Gastrocnemius medialis (tissue), 4 donors: Measurements from ENCODE around the gene PODN. TPM values are rescaled to one million over a fixed set of nuclear protein-coding genes. Genes with fewer than 3 reads are reported as not detected.

Experiments used
- ATAC-seq, 2 donors: fragments of 150-250 bp; one replicate each; pipeline ENCODE4 v1.9.1; 2016
- DNase-seq, 2 donors: peaks; one replicate each; pipeline ENCODE4 v3.0.0-alpha.2; 2019
- H3K27ac ChIP-seq, 4 donors: fragments of 200-600 bp; sonication (generic); 1 replicate in 1 of 4; 2 replicates in 3 of 4; pipeline ENCODE4 v1.5.1; 2016 to 2018; ENCODE audit warnings: mild to moderate bottlenecking in 2 of 4, moderate library complexity in 1 of 4
- H3K27me3 ChIP-seq, 3 donors: fragments of 200-600 bp; sonication (generic) in 2 of 3; 1 replicate in 1 of 3; 2 replicates in 2 of 3; pipeline versions ENCODE4 v1.5.1 to v1.6.0; 2016 to 2019; ENCODE audit warnings: mild to moderate bottlenecking in 1 of 3, moderate library complexity in 1 of 3
- H3K36me3 ChIP-seq, 2 donors: fragments of 200-600 bp; sonication (generic) in 1 of 2; one replicate each; pipeline ENCODE4 v1.5.1; 2017 to 2018
- H3K4me1 ChIP-seq, 2 donors: fragments of 200-600 bp; sonication (generic) in 1 of 2; one replicate each; pipeline ENCODE4 v1.5.1; 2016 to 2017; ENCODE audit warnings: mild to moderate bottlenecking in 2 of 2
- H3K4me3 ChIP-seq, 4 donors: fragments of 200-600 bp; sonication (generic) in 3 of 4; 1 replicate in 1 of 4; 2 replicates in 3 of 4; pipeline ENCODE4 v1.5.1; 2016 to 2019; ENCODE audit warnings: mild to moderate bottlenecking in 2 of 4
- H3K9me3 ChIP-seq, 3 donors: fragments of 200-600 bp; sonication (generic) in 2 of 3; 1 replicate in 1 of 3; 2 replicates in 2 of 3; pipeline ENCODE4 v1.5.1; 2016 to 2019
- POLR2A ChIP-seq, 2 donors: fragments of 450-650 bp; IDR thresholded peaks; one replicate each; pipeline ENCODE4 v1.6.1; 2017; ENCODE audit warnings: antibody characterized with exemption in 2 of 2, mild to moderate bottlenecking in 2 of 2, moderate library complexity in 2 of 2
- in situ Hi-C, 4 donors: fragments of 200-750 bp; cut with MboI; loops; one replicate each; pipeline versions ENCODE4 v1.15.0 to v1.8.0; 2017; ENCODE audit warnings: low sequenced_read_pairs in 4 of 4
- intact Hi-C: fragments of 100-400 bp; cut with DNase I; formaldehyde crosslinking; loops from one replicate; pipeline ENCODE4 v1.15.1; 2023; ENCODE audit warnings: low total_unique reads
- total RNA-seq, 4 donors: library from RNA; depleted of rRNA; stranded (reverse); fragments of >200 nt; gene quantifications; one replicate each; pipeline versions ENCODE4 v1.1.0 to v1.2.3, GENCODE V29; 2016
- TF ChIP-seq, protein P1 (sequence below), 5 experiments: fragments of 450-650 bp in 3 of 5; fragments of 200-600 bp in 2 of 5; sonication (generic) in 2 of 5; IDR thresholded peaks in 4 of 5; conservative IDR thresholded peaks in 1 of 5; 1 replicate in 4 of 5; 2 replicates in 1 of 5; pipeline ENCODE4 v1.5.1; 2016 to 2019; ENCODE audit warnings: antibody characterized with exemption in 5 of 5, mild to moderate bottlenecking in 3 of 5, moderate library complexity in 3 of 5

Gene PODN
- total RNA-seq, 4 donors from 2014 or later, result 10.2 to 15.9 (median 13.0) TPM

DNA sequence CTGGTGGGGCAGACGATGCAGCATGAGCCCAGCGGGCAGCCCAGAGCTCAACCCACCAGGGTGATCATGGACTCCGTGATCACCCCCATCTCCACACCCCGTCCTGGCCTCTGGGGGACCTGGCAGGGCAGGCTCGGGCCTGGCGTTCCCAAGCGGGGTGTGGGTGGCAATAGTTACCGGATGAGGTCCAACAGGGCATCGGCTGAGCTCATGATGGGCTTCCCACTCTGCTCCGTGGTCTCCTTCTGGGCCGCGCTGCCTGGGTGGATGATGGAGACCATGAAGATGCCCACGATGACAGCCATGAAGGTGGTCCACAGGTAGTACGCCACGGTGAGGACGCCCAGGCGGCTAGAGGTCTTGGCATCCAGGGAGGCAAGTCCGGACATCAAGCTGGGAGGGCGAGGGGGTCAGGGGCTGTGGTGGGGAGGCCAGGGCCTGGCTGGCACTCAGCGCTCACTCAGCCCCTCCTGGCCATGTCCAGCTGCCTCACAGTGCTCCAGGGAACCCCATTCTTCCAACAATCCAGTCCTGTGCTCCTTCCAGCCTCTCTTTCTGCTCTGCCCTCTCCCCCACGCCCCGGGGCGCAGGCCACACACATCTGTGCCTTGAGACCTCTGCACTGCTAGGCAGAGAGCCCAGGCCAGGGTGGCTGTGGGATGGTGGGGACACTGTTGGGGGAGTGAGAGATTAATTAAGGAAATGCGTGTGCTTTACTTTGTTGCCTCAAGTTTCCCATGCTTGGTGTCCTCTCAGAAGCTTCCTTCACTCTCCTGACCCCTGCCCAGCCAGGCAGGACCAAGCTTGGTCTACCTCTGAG is 52.8 kb downstream of the PODN start:
- ATAC-seq (no peak), DNase-seq (no peak)
- intact Hi-C loops (no loop called here), in situ Hi-C loops (no loop called here)
- Histone ChIP-seq H3K27me3 (no peaks in the 10 kb centered on the region), H3K4me3 (no peak overlapping the region), H3K4me1 (peaks cover 0 to 3% of the 10 kb centered on the region in 2 donors), H3K36me3 (no peaks in the 10 kb centered on the region), H3K27ac (no peak overlapping the region), H3K9me3 (no peaks in the 10 kb centered on the region)
- TF ChIP-seq POLR2A (IDR thresholded peaks at IDR 0.05), result no peak
- TF ChIP-seq, protein P1, sequence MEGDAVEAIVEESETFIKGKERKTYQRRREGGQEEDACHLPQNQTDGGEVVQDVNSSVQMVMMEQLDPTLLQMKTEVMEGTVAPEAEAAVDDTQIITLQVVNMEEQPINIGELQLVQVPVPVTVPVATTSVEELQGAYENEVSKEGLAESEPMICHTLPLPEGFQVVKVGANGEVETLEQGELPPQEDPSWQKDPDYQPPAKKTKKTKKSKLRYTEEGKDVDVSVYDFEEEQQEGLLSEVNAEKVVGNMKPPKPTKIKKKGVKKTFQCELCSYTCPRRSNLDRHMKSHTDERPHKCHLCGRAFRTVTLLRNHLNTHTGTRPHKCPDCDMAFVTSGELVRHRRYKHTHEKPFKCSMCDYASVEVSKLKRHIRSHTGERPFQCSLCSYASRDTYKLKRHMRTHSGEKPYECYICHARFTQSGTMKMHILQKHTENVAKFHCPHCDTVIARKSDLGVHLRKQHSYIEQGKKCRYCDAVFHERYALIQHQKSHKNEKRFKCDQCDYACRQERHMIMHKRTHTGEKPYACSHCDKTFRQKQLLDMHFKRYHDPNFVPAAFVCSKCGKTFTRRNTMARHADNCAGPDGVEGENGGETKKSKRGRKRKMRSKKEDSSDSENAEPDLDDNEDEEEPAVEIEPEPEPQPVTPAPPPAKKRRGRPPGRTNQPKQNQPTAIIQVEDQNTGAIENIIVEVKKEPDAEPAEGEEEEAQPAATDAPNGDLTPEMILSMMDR (IDR thresholded peaks at IDR 0.05 in 4 of 5, conservative IDR thresholded peaks at IDR 0.05 in 1 of 5), result no peak

DNA sequence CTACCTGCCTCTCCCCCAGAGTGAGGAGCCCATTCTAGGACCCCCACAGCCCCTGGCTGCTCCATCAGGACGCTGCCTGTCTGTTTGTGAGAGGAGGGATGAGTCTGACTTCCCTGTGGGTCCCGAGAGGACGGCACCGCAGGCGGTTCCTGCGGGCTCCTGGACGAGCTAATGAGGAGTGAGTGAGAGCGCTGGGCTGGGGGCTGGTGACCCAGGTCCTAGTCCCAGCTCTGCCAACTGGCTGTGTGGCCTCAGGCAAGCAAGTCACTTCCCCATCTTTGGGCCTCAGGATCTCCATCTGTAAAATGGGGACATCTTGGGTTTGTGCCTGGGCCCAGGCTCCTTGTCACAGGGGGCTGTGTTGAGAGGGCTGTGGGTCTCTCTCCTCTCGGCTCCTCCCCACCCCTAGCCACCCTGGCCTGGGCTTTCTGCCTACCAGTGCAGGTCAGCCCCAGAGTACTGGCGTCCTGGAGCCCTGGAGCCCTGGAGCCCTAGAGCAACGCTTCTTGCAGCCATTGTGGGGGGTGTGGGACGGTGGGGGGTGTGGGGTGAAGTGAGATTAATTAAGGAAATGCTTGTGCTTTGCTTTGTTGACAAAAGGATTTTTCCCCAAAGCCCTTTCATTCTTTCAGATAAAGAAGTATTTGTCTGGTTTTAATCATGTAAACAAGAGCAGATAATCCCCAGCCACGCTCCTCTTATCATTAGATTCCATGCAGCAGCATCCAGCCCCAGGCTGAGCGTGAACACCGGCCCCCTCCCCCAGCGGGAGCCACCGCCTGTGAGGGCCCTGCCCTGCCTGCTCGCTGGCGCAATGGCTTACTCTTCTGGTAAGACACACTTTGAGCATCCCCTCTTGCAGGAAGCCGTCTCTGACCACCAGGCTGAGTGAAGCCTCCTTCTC is 53.6 kb downstream of the PODN start:
- no peak for ATAC-seq
- no peak overlapping the region for H3K27ac ChIP-seq
- in situ Hi-C loops, result no loop called here
- no peak for DNase-seq
- H3K4me3 ChIP-seq, result no peak overlapping the region
- no peaks in the 10 kb centered on the region for H3K9me3 ChIP-seq
- H3K27me3 ChIP-seq, result no peaks in the 10 kb centered on the region
- no peaks in the 10 kb centered on the region for H3K4me1 ChIP-seq
- TF ChIP-seq, protein P1 (IDR thresholded peaks at IDR 0.05 in 4 of 5, conservative IDR thresholded peaks at IDR 0.05 in 1 of 5), result no peak
- no peak for TF ChIP-seq POLR2A (IDR thresholded peaks at IDR 0.05)
- intact Hi-C loops, result no loop called here
- no peaks in the 10 kb centered on the region for H3K36me3 ChIP-seq

DNA sequence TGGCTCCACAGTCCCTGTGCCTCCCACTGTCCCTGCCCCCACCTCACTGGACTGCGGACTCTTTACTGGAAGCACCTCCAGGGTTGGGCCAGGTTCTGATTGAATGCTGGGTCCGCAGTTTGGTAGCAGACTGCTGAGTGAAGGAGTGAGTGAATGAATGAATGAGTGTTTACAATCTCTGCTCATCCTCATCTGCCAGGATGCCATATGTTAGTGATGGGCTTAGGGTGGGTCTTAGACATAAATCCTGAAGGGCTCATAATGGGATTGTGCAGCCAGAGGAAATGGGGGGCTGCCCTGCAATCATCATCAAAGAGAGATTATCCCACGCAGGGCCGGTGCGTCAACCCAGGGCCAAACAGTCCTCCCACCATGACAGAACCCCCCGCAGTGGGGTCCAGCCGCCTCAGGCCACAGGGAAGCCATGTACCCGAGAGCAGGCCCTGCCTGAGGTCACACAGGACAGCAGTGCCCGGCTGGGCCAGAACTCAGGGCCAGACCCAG is 54.3 kb downstream of the PODN start:
- Histone ChIP-seq H3K4me3 (no peak overlapping the region), H3K9me3 (no peaks in the 10 kb centered on the region), H3K27ac (no peak overlapping the region), H3K27me3 (no peaks in the 10 kb centered on the region), H3K36me3 (no peaks in the 10 kb centered on the region), H3K4me1 (no peaks in the 10 kb centered on the region)
- intact Hi-C loops (no loop called here), in situ Hi-C loops (no loop called here)
- no peak for DNase-seq
- TF ChIP-seq, protein P1 (IDR thresholded peaks at IDR 0.05 in 4 of 5, conservative IDR thresholded peaks at IDR 0.05 in 1 of 5), result no peak
- TF ChIP-seq POLR2A (IDR thresholded peaks at IDR 0.05), result no peak
- ATAC-seq, result no peak

DNA sequence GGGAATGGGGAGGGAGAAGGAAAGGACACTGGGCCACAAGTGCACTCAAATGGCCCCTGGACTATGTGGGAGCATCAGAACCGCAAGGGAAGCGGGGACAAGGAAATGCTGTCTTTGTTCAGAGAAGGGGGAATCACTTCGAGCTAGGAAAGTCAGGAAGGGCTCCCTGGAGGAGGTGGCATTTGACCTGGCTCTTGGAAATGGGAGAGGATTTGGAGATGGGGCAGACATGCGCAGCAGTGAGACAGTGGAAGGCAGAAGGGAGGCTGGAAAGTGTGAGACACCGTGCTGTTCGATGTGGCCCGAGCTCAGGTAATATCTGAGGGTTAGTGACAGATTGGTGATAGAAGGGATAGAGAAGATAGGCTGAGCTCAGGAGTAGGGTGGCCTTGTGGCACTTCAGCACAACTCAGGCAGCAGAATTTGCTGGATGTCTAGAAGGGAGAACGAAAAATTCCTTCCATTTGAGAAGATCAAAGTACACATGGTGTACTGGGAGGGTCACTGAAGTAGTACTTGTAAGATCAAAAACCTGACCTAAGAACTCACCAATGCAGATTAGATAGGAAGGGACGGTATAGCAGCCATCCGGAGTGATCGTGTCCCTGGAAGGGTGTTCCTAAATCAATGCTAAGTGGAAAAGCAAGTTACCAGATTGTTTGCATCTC is 55.1 kb downstream of the PODN start:
- DNase-seq (no peak), ATAC-seq (no peak)
- TF ChIP-seq POLR2A (IDR thresholded peaks at IDR 0.05), result no peak
- TF ChIP-seq, protein P1 (IDR thresholded peaks at IDR 0.05 in 4 of 5, conservative IDR thresholded peaks at IDR 0.05 in 1 of 5), result no peak
- no peaks in the 10 kb centered on the region for H3K27me3 ChIP-seq
- H3K4me3 ChIP-seq, result no peak overlapping the region
- in situ Hi-C loops (no loop called here), intact Hi-C loops (no loop called here)
- H3K36me3 ChIP-seq, result no peaks in the 10 kb centered on the region
- H3K9me3 ChIP-seq, result no peaks in the 10 kb centered on the region
- H3K4me1 ChIP-seq, result no peaks in the 10 kb centered on the region
- H3K27ac ChIP-seq, result no peak overlapping the region
